ENCODE measurements around the gene LY6G6F. TPM values are rescaled to one million over a fixed set of nuclear protein-coding genes. Genes with fewer than 3 reads are reported as not detected.

Gene LY6G6F
- total RNA-seq, 1 donor from 2014 or later = not detected

- Histone ChIP-seq H3K9me3 (no peaks in the 10 kb centered on the region), H3K4me3 (no peak overlapping the region), H3K27ac (peak overlapping the region; percentile 99), H3K27me3 (no peaks in the 10 kb centered on the region), H3K4me1 (peaks cover 53% of the 10 kb centered on the region), H3K36me3 (peaks cover 3 to 38% of the 10 kb centered on the region in 2 donors)
- no peak for TF ChIP-seq CTCF (IDR thresholded peaks at IDR 0.05)
- no peak for TF ChIP-seq POLR2AphosphoS5 (IDR thresholded peaks at IDR 0.05; ENCODE audit: insufficient read depth in 1 of 2, low read depth in 1 of 2)
- no peak for TF ChIP-seq POLR2A (IDR thresholded peaks at IDR 0.05)
- no peak for DNase-seq (ENCODE audit: extremely low spot score in 2 of 2)
- intact Hi-C loops (cut with DNase I) = loop anchor here (10.0 kb wide), 2 partner anchors 47 to 63 kb away; partner anchors contain the start of genes LY6G5C and VARS1
Observed at GRCh38 chr6:31732029-31732428, 25.4 kb downstream of the LY6G6F start.

GRCh38 chr6:31733734-31734133 lies 27.1 kb downstream of the LY6G6F start:
- no peak for DNase-seq (ENCODE audit: extremely low spot score in 2 of 2)
- Histone ChIP-seq H3K27ac (peak overlapping the region; percentile 96), H3K27me3 (no peaks in the 10 kb centered on the region), H3K4me3 (no peak overlapping the region), H3K4me1 (peaks cover 53% of the 10 kb centered on the region), H3K9me3 (no peaks in the 10 kb centered on the region), H3K36me3 (peaks cover 3 to 33% of the 10 kb centered on the region in 2 donors)
- intact Hi-C loops (cut with DNase I) = loop anchor here (10.0 kb wide), 2 partner anchors 49 to 61 kb away; partner anchors contain the start of genes LY6G5C and VARS1
- TF ChIP-seq POLR2AphosphoS5 (IDR thresholded peaks at IDR 0.05; ENCODE audit: insufficient read depth in 1 of 2, low read depth in 1 of 2) (no peak), CTCF (IDR thresholded peaks at IDR 0.05) (no peak), POLR2A (IDR thresholded peaks at IDR 0.05) (no peak)

GRCh38 chr6:31734247-31734820 lies 27.7 kb downstream of the LY6G6F start:
- Histone ChIP-seq H3K4me1 (peaks cover 56% of the 10 kb centered on the region), H3K27me3 (no peaks in the 10 kb centered on the region), H3K4me3 (peak overlapping the region; percentile 67 to 82), H3K27ac (peak overlapping the region; percentile 96), H3K36me3 (peaks cover 3 to 33% of the 10 kb centered on the region in 2 donors), H3K9me3 (no peaks in the 10 kb centered on the region)
- no peak for TF ChIP-seq CTCF (IDR thresholded peaks at IDR 0.05)
- no peak for TF ChIP-seq POLR2AphosphoS5 (IDR thresholded peaks at IDR 0.05; ENCODE audit: insufficient read depth in 1 of 2, low read depth in 1 of 2)
- no peak for TF ChIP-seq POLR2A (IDR thresholded peaks at IDR 0.05)
- intact Hi-C loops (cut with DNase I) = loop anchor here (10.0 kb wide), 2 partner anchors 50 to 60 kb away; partner anchors contain the start of genes LY6G5C and VARS1
- no peak for DNase-seq (ENCODE audit: extremely low spot score in 2 of 2)

GRCh38 chr6:31734821-31735406 lies 28.2 kb downstream of the LY6G6F start:
- H3K4me1 ChIP-seq = peaks cover 59% of the 10 kb centered on the region
- no peak for DNase-seq (ENCODE audit: extremely low spot score in 2 of 2)
- H3K27me3 ChIP-seq = no peaks in the 10 kb centered on the region
- H3K36me3 ChIP-seq = peaks cover 3 to 33% of the 10 kb centered on the region in 2 donors
- peak overlapping the region; percentile 96 for H3K27ac ChIP-seq
- H3K4me3 ChIP-seq = peak overlapping the region; percentile 67 to 82
- TF ChIP-seq POLR2A (IDR thresholded peaks at IDR 0.05) = peak in 1 of 2 donors; percentile 57
- no peak for TF ChIP-seq CTCF (IDR thresholded peaks at IDR 0.05)
- peak; percentile 63 to 90 for TF ChIP-seq POLR2AphosphoS5 (IDR thresholded peaks at IDR 0.05; ENCODE audit: insufficient read depth in 1 of 2, low read depth in 1 of 2)
- no peaks in the 10 kb centered on the region for H3K9me3 ChIP-seq
- intact Hi-C loops (cut with DNase I) = loop anchor here (5.0 to 10.0 kb wide), 3 partner anchors 50 to 77 kb away; partner anchors contain the start of genes LY6G5C and VARS1

All from vagina (tissue), 2 donors.